GM18867 (cell line): Measurements from ENCODE around the gene DLGAP4.

Experiments used
- ATAC-seq: cut with Tn5 transposase; IDR thresholded peaks from one replicate; pipeline ENCODE4 v1.9.1; 2021; ENCODE audit warnings: mild to moderate bottlenecking, moderate library complexity; ENCODE audit not compliant: unreplicated experiment

Gene DLGAP4

GRCh38 chr20:36525620-36526365 is 219.7 kb downstream of the DLGAP4 start:
- ATAC-seq, result no peak

- ATAC-seq, result no peak
Measured at GRCh38 chr20:36526521-36527011, 220.4 kb downstream of the DLGAP4 start.

GRCh38 chr20:36527331-36528125 is 221.4 kb downstream of the DLGAP4 start:
- no peak for ATAC-seq

- ATAC-seq, result no peak
Measured at GRCh38 chr20:36528176-36528874, 222.2 kb downstream of the DLGAP4 start.

GRCh38 chr20:36528875-36529417 is 222.8 kb downstream of the DLGAP4 start:
- ATAC-seq, result no peak

- ATAC-seq, result no peak
Measured at GRCh38 chr20:36532388-36532787, 226.2 kb downstream of the DLGAP4 start.

- no peak for ATAC-seq
Measured at GRCh38 chr20:36532822-36533221, 226.7 kb downstream of the DLGAP4 start.

- no peak for ATAC-seq
Measured at GRCh38 chr20:36538026-36538722, 232.0 kb downstream of the DLGAP4 start.

- no peak for ATAC-seq
Measured at GRCh38 chr20:36540551-36541211, 234.5 kb downstream of the DLGAP4 start.

GRCh38 chr20:36541227-36541767 is 235.2 kb downstream of the DLGAP4 start, which contains the start of gene MYL9:
MYL9 (plus strand) TSS chr20:36541519; CDS start chr20:36544885, 3,366 bp downstream.
- no peak for ATAC-seq

- no peak for ATAC-seq
Measured at GRCh38 chr20:36541768-36542488, 235.8 kb downstream of the DLGAP4 start.

- no peak for ATAC-seq
Measured at GRCh38 chr20:36542516-36543183, 236.5 kb downstream of the DLGAP4 start.

GRCh38 chr20:36543184-36544133 is 237.3 kb downstream of the DLGAP4 start:
- no peak for ATAC-seq

- ATAC-seq, result no peak
Measured at GRCh38 chr20:36544134-36545018, 238.2 kb downstream of the DLGAP4 start.

- ATAC-seq, result no peak
Measured at GRCh38 chr20:36546111-36546736, 240.1 kb downstream of the DLGAP4 start.
